Epithelial cell of esophagus (primary cell): ENCODE data around the gene GGNBP2.
"Not testable (repeated sequence)": the region's sequence is repeated elsewhere in the genome, so short reads cannot be mapped to it uniquely, and the experiment has no call there.

ENCODE experiments used
- DNase-seq: peaks from one replicate; pipeline ENCODE4 v3.0.0; 2010; ENCODE audit warnings: low read depth
- H3K4me3 ChIP-seq: 2 replicates; pipeline ENCODE4 v1.5.1; 2011; ENCODE audit warnings: mild to moderate bottlenecking, low read length, control low read depth
- TF ChIP-seq, protein P1 (sequence below): IDR thresholded peaks from 2 replicates; pipeline ENCODE4 v1.5.1; 2011; ENCODE audit warnings: low read depth, mild to moderate bottlenecking, low read length, control low read depth, inconsistent platforms; ENCODE audit not compliant: insufficient read depth; ENCODE audit errors: missing control alignments

The GGNBP2 gene

DNA sequence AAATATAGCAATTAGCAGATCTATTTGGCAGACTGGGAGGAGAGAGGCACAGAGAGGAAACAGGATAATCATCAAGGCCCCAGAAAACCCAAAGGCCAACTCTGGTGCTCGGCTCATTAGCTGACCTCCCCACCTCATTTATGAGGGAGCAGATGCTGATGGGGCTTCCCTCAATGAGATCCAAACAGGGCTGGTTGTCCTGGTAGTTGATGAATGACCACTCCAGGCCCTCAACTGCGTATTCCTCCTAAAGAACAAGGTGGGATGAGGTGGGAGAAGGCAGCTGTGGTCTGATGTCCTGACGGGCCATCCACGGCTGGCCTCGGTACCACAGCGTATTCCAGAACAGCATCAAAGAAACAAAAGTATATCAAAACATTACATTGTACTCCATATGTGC lies 37.5 kb upstream of the GGNBP2 start:
- TF ChIP-seq, protein P1, sequence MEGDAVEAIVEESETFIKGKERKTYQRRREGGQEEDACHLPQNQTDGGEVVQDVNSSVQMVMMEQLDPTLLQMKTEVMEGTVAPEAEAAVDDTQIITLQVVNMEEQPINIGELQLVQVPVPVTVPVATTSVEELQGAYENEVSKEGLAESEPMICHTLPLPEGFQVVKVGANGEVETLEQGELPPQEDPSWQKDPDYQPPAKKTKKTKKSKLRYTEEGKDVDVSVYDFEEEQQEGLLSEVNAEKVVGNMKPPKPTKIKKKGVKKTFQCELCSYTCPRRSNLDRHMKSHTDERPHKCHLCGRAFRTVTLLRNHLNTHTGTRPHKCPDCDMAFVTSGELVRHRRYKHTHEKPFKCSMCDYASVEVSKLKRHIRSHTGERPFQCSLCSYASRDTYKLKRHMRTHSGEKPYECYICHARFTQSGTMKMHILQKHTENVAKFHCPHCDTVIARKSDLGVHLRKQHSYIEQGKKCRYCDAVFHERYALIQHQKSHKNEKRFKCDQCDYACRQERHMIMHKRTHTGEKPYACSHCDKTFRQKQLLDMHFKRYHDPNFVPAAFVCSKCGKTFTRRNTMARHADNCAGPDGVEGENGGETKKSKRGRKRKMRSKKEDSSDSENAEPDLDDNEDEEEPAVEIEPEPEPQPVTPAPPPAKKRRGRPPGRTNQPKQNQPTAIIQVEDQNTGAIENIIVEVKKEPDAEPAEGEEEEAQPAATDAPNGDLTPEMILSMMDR, result no peak
- no peak overlapping the region for H3K4me3 ChIP-seq
- no peak for DNase-seq

GRCh38 chr17:36508439-36508838 lies 36.3 kb upstream of the GGNBP2 start:
- DNase-seq, H3K4me3 ChIP-seq: not testable (repeated sequence)

GRCh38 chr17:36509272-36509985 lies 35.3 kb upstream of the GGNBP2 start:
- DNase-seq, result no peak
- TF ChIP-seq, protein P1, result no peak
- no peak overlapping the region for H3K4me3 ChIP-seq

DNA sequence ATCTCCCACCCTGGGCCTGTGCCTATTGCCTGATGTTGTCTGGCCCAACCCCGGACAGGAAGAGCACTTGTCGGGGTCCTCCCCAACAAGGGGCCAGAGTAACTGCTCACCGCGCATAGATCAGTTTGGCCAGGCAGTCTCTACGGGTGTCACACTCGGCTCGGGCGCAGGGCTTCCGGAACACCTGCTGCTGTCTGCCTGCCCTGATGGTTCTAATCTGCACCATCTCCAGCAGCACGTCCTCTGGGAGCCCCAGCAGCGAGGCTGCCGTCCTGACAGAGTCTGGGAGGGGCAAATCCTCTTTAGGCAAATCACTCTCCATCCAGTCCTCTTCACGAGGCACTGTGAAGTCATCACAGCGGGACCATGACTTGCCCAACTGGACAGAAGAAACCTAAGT lies 34.1 kb upstream of the GGNBP2 start:
- no peak overlapping the region for H3K4me3 ChIP-seq
- DNase-seq, result no peak
- TF ChIP-seq, protein P1, result no peak

- TF ChIP-seq, protein P1, result no peak
- H3K4me3 ChIP-seq, result no peak overlapping the region
- no peak for DNase-seq
Measured at GRCh38 chr17:36511216-36511615, 33.5 kb upstream of the GGNBP2 start.

GRCh38 chr17:36512641-36513040 lies 32.1 kb upstream of the GGNBP2 start:
- H3K4me3 ChIP-seq, result no peak overlapping the region
- DNase-seq, result no peak
- TF ChIP-seq, protein P1, result no peak

DNA sequence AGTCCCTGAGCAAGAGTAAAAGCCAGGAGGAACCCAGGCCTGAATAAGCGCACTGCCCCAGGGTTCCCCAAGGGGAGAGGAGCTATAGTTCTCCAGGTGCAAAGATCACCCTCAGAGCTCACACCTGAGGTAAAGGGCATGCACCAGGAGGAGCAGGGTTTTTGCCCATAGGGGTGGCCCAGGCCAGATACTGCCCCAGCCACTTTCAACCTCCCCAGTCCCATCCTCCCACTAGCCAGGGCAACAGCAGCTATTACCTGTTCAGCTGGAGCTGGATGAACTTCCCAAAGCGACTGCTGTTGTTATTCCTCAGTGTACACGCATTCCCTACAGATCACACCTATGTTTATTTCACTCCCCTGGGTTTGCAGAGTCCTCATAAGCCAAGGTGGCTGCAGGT lies 29.9 kb upstream of the GGNBP2 start:
- no peak overlapping the region for H3K4me3 ChIP-seq
- TF ChIP-seq, protein P1, result no peak
- DNase-seq, result no peak
